H54 (cell line): ENCODE data around the gene DOC2B.
"Not testable (repeated sequence)": the region's sequence is repeated elsewhere in the genome, so short reads cannot be mapped to it uniquely, and the experiment has no call there.

ENCODE experiments used
- DNase-seq: peaks from one replicate; pipeline ENCODE4 v3.0.0; 2011; ENCODE audit warnings: low spot score, mixed read lengths; ENCODE audit not compliant: insufficient read length
- FAIRE-seq: peaks from 3 replicates; lab custom pipeline; 2011; peaks lifted over from hg19 to GRCh38; lab: Jason Lieb, UNC
- POLR2A ChIP-seq: IDR thresholded peaks from 2 replicates; pipeline ENCODE4 v1.6.1; 2011; ENCODE audit warnings: low read depth, mild to moderate bottlenecking, low read length

Gene DOC2B

DNA sequence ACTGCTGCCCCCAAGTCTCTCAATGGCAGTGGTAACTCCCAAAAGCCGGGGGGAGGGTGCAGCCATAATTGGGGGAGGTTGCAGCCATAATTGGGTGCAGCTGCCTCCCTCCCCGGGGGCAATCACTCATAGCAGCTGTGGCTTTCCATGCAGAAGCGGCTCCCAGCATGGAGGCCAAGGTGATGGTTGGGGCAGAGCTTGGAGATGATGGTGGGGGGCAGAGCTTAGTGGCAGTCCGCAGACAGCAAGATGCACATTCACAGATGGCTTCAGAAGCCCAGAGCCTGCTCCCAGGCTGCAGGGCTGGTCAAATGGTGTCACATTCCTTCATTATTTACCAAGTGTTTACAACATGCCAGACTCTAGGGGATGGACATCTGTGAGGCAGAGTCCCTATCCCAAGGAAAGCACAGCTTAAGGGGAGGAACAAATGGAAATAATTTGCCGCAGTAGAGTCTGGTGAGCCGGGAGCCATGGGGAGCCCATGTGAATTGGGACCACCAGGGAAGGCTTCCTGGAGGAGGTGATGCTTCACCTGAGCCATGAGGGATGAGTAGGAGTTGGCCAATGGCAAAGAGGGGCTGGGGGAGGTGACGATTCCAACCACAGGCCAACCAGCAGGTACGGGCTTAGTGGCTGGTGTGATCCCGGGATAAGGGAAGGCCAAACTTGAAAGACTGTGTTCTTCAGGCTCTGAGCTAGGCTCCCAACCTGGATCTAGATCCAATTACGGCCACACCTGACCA lies 8.1 kb downstream of the DOC2B start:
- FAIRE-seq (no peak), DNase-seq (no peak)
- no peak for TF ChIP-seq POLR2A

DNA sequence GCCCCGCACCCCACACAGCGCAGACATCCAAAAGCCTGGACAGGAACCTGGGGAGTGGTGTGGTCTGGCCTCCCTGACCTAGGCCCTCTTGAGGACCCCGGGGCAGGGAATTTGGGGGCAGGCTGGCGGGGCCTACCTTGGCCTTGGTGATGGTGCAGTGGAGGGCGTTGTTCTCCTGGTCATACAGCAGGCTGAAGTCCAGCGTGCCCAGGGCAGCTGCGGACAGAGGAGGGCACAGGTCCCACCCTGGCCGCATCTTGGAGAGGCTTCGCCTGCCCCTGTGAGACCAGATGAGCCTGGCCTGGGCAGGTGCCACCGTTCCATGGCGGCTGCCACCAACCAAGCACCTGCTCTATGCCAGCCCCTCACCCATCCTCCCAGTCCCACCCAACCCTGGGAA lies 9.0 kb downstream of the DOC2B start:
- no peak for DNase-seq
- no peak for FAIRE-seq
- TF ChIP-seq POLR2A: no peak

DNA sequence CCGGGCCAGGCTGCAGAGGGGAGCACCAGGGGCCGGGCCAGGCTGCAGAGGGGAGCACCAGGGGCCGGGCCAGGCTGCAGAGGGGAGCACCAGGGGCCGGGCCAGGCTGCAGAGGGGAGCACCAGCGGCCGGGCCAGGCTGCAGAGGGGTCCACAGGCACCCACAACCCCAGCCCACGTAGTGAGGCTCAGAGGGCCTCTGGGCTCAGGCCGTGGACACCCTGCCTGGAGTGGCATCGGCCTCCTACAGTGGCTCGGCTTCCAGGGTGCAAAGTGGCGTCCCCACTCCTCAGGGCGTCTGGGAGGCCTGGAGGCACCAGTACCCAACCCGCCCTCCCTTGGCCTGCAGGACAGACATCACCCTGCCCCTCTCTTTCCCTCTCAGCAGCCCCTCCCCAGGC lies 9.6 kb downstream of the DOC2B start:
- DNase-seq: no peak
- no peak for FAIRE-seq
- no peak for TF ChIP-seq POLR2A

DNA sequence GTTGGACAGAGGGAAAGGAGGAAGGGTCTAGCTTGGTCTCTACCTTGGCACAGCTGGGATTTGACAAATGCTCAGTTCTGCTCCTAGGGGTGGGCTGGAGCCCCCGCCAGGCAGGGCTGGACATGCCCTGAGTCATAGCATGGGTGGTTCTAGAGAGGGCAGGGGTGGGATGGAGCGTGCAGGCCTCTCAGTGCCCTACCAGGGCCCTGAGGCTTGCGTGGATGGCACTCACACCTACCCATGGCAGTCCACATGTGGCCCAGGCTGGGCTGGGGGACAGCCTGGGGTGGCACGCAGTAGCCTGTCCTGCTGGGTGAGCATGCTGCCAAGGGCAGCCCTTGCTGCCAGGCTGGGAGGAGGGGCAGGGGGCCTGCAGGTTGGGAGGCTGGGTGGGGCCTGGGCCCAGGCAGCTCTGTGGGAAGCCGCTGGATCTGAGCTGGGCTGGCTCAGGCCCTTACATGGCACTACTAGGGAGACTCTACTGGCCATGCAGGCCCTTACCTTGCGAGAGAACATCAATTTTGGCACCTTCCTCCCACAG lies 11.2 kb downstream of the DOC2B start:
- FAIRE-seq (no peak), DNase-seq (no peak)
- no peak for TF ChIP-seq POLR2A

DNA sequence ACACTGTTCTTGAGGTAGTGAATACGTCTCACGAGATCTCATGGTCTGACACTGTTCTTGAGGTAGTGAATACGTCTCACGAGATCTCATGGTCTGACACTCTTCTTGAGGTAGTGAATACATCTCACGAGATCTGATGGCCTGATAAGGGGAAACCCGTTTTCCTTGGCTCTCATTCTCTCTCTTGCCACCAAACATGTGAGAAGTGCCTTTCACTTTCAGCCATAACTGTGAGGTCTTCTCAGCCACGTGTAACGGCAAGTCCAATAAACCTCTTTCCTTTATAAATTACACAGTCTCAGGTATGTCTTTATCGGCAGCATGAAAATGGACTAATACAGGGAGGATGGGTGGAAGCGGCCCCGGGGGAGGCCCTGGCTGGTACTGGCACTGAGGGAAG lies 12.8 kb downstream of the DOC2B start:
- not testable (repeated sequence) for DNase-seq, FAIRE-seq

DNA sequence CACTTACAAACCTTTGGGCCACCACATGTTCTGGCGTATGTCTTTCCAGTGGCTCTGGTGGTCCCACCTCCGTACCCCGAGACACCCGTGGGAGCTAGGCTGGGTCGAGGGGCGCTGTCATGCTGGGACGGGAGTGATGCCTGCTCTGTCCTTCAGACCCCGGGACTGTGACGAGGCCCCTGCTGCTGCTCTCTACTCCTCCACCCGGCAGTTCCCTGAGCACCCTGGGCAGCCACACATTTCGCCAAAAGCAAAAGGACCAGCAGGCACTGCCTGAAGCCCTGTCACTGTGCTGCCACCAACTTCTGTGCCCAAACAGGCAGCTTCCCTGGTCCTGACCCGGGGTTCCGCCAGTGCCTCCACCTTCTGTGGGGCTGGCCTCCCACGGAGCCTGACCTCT lies 15.5 kb downstream of the DOC2B start:
- DNase-seq: no peak
- FAIRE-seq: no peak
- TF ChIP-seq POLR2A: no peak

DNA sequence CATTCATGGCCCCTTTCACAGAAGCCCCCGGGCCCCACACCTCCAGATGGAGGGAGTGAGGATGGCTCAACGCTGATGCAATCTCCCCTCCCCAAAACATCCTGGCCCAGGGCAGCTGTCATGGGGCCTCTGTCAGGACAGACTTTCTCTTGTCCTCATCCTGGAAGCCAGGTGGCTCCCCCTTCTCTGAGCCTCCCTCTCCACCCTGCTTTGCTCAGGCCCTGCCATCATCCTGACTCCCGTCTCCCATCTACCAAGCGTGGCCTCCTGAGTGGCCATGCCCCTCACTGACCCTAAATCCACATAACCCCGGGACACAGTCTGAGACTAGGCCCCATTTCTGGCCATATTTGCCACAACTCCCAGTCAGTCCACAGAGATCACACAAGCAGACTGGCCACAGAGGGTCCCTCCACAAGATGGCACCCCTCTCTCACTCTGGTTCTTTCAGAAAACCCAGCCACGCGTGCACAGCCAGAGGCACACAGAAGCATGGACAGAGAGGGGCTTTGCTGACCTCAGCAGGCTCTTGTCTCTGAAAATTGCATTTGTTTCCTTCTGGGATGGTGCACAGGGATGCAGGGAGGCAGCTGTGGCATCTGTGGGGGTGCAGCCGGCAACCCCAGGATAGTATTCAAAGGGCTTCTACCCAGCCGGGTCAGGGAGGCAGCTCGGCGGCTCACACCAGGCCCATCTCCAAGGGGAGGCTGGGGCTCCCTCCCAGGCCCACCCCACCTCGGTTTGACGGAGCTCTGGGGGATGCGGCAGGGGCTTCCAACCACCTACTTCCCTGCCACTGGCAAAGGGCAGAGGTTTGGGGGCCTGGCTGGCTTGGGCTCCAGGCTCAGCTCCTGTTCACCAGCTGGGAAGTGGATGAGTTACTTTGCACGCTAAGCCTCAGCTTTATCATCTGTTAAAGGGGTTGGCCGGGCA lies 16.9 kb downstream of the DOC2B start:
- no peak for TF ChIP-seq POLR2A
- DNase-seq (no peak), FAIRE-seq (no peak)

DNA sequence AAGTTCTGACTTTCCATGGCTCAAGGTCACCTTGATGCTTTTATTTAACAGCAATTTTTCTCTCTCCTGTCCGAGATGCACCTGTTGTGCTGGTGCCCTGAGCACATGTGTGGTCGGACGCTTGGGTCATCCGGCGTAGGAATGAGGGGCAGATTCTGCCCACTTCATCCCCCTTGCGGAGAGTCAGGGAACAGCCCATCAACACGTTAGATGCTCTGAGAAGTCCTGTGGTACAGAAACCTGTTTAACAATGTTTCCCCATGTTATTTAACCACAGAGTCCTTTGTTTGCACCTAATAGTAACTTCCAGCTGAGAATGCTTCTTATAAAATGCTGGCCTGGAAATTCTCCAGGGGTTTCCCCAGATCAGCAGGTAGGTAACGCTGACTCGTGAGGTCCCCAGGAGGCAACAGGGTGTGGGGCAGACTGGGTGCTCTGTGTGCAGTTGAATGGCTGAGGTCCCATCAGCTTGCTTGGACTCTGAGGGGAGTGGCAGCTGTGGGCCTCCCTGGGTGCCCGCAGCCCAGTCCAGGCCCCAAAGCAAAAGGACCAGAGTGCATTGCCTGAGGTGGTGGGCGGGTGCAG lies 17.8 kb downstream of the DOC2B start:
- DNase-seq (no peak), FAIRE-seq (no peak)
- no peak for TF ChIP-seq POLR2A

DNA sequence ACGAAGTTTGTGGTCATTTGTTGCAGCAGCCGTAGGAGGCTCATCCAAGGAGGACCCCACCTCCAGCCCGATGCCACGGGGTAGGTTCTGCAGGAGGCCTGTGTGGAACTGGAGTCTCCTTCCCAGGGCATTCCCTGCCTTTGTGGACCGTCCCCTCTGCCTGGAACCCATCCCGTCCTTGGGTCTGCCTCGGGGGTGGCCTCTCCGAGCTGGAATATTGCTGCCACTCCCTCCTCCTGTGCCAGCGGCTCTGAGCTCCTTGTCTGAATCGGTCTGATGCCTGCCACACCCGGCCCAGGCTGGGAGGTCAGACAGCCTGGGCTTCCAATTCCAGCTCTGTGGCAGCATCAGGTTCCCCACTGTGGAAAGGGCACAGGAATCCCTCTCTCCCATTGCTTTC lies 18.8 kb downstream of the DOC2B start:
- FAIRE-seq: no peak
- DNase-seq: no peak

DNA sequence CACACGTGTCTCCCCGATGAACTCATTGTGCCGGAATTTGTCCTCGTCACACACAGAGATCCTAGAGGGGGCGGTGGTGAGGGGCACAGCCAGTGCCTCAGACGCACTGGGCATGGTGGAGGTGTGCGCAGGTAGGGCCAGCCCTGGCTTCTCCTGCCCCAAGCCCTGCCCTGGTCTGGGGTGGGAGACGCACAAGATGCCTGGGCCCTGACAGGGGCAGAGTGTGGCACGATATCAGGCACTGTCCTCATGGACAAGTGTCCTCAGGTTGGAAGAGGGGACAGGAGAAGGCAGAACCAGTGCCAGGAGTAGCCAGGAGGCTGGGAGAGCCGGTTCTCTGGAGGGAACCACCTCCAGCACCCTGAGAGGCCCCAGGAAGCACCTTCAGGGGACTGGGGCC lies 20.0 kb downstream of the DOC2B start:
- FAIRE-seq (no peak), DNase-seq (no peak)
- no peak for TF ChIP-seq POLR2A

More for the DNA sequence above, 18.8 kb downstream of the DOC2B start:
- no peak for TF ChIP-seq POLR2A

DNA sequence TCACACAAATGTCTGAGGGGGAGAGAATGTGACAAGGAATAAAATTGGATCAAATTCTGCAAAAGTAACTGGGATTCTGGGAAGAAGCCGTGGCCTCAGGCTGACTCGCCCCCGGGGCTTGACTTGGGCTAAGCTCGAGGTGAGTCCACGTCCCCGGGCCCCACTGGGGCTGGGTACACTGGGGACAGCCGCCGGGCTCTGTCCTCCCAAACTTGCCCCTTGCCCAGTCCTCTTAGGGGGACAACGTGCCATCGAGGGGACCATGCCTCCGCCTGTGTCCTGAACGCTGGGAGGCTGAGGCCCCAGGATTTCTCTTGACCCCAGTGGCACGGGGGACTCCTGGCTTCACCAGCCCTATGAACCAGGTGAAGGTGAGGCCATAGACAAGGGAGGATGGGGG lies 21.1 kb downstream of the DOC2B start:
- TF ChIP-seq POLR2A: no peak
- no peak for FAIRE-seq
- DNase-seq: no peak

DNA sequence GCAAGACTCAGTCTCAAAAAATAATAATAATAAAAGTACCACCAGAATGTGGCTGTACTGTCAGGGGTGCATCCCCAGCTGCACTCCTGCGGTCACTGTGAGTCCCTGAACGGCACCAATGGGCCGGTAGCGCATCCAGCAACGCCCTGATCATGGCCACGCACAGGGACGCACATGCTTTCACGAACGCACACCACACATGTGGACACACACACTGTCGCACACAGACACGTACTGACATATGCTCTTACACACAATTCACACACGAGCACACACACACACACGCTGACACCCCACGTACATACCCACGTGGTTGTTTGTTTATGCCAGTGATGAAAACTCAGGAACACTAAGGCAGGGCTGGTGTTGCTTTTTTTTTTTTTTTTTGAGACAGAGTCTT lies 21.8 kb downstream of the DOC2B start:
- no peak for TF ChIP-seq POLR2A
- no peak for FAIRE-seq
- DNase-seq: no peak

DNA sequence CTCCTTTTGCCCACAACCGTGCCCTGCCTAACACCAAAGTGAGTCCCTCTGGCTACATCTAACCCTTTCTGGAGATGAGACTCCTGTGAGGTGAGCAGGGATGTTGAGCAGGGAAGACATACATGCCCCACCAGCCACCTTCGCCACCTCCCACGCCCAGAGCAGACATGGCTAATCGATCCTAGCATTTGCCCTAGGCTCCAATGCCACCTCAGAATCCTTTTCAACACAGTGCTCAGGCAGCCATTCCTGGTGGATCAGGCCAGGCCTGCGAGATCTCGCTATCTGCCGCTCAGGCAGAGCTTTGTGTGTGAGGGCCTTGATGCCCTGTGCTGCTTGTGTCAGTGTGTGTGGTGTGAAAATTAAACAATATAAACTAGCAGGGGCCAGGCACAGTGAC lies 23.1 kb downstream of the DOC2B start:
- no peak for TF ChIP-seq POLR2A
- FAIRE-seq (no peak), DNase-seq (no peak)

DNA sequence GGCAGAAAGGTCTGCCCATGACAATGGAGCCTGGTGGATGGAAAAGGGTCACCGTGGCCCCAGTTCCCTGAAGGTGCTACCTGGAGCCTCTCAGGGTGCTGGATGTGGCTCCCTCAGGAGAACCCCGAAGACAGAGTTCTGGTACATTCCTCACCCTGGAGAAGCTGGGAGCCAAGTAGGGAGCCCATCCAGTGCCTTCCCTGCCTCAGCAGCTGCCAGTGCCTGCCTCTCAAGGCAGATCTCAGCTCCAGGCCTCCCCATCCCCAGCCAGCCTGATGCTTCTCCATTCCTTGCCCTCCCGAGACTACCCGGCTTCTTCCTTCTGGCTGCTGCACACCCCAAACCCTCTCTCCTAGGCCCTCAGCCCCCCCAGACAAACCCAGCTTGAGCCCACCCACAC lies 23.5 kb downstream of the DOC2B start:
- no peak for TF ChIP-seq POLR2A
- DNase-seq: no peak
- no peak for FAIRE-seq
